Femur (tissue), 1 donor: ENCODE data around the gene ERC1.
"Not testable (repeated sequence)": the region's sequence is repeated elsewhere in the genome, so short reads cannot be mapped to it uniquely, and the experiment has no call there.

Experiments
- DNase-seq: peaks from one replicate; pipeline ENCODE4 v3.0.0-alpha.2; 2017

The ERC1 gene

GRCh38 chr12:1329784-1330476, 338.9 kb downstream of the ERC1 start:
- DNase-seq = no peak

DNA sequence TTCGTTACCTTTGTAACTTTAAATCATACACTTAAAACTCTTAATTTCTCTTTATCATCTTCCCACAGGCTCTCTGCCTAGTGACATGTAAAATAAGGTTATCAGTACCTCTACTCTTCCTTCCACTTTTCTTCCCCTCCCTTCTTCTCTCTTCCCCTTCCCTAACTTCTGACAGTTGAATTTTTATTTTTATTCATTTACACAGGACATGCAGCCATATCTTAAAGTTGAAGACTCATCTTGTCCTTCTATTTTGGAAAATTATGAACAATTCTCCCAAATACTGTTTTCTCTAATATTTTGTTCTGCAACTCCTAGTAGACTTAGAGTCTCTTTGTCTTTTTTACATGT, 339.4 kb downstream of the ERC1 start:
- DNase-seq = no peak

GRCh38 chr12:1332327-1332726, 341.3 kb downstream of the ERC1 start:
- DNase-seq = no peak

- DNase-seq = no peak
Observed at GRCh38 chr12:1338483-1339177, 347.6 kb downstream of the ERC1 start.

DNA sequence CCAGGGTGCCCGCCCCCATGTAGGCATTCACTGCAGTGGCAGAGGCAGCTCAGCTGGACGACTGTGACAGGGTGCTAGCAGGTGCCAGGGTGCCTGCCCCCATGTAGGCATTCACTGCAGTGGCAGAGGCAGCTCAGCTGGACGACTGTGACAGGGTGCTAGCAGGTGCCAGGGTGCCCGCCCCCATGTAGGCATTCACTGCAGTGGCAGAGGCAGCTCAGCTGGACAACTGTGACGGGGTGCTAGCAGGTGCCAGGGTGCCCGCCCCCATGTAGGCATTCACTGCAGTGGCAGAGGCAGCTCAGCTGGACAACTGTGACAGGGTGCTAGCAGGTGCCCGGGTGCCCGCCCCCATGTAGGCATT, 348.1 kb downstream of the ERC1 start:
- not testable (repeated sequence) for DNase-seq

GRCh38 chr12:1339618-1340319, 348.7 kb downstream of the ERC1 start:
- DNase-seq = no peak

GRCh38 chr12:1341270-1341669, 350.2 kb downstream of the ERC1 start:
- DNase-seq = not testable (repeated sequence)

DNA sequence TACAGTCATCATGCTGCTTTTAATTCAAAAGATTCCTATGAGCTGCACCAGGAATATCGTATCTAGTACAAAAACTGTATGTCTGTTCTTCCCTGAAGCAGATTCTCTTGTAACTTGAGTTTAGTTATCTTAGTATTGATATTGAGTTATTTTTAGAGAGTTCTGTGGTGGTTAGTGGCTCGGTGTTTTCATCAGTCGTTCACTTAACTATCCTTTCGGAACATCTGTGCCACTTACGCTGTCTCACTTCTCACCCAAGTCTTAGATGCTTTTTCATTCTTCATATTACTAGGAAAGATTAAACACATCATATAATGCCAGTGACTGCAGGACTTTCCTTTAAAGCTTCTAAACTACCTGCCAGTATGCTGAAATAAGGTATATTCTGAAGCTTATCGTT, 352.4 kb downstream of the ERC1 start:
- DNase-seq = no peak

DNA sequence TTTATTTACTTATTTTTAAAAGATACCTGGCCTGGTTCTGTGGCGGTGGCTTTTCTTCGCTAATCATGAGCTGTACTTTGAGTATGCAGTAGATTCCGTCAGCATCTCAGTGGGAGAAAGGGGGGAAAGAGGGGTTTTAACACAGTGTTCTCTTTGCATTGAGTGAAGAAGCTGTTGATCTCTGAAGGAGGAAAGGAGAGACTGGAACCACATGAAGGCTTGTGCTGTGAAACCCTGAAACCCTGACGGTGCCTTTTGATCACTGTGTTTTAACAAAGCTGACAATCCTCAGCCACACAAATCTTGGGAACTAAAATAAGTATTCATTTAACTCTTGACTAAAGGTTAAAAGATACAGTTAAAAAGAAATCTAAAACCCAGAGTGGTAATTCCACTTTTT, 353.2 kb downstream of the ERC1 start:
- DNase-seq = no peak

GRCh38 chr12:1346126-1346525, 355.1 kb downstream of the ERC1 start:
- DNase-seq = no peak

DNA sequence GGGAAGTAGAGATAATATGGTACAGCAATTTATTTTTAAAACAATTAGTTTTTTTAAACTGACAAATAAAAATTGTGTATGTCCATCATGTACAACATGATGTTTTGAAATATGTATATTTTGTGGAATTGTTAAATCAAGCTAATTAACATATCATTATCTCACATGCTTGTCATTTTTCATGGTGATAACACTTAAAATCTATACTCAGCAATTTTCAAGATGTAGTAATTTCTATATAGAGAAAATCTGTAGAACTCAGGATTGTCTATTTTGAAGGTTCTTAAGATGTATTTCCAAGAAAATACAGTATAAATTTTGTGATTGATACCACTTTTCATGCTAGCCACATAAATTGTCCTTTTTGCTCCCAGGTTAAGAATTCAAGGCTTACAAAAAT, 356.3 kb downstream of the ERC1 start:
- no peak for DNase-seq

- DNase-seq = no peak
Observed at GRCh38 chr12:1348606-1349005, 357.6 kb downstream of the ERC1 start.

DNA sequence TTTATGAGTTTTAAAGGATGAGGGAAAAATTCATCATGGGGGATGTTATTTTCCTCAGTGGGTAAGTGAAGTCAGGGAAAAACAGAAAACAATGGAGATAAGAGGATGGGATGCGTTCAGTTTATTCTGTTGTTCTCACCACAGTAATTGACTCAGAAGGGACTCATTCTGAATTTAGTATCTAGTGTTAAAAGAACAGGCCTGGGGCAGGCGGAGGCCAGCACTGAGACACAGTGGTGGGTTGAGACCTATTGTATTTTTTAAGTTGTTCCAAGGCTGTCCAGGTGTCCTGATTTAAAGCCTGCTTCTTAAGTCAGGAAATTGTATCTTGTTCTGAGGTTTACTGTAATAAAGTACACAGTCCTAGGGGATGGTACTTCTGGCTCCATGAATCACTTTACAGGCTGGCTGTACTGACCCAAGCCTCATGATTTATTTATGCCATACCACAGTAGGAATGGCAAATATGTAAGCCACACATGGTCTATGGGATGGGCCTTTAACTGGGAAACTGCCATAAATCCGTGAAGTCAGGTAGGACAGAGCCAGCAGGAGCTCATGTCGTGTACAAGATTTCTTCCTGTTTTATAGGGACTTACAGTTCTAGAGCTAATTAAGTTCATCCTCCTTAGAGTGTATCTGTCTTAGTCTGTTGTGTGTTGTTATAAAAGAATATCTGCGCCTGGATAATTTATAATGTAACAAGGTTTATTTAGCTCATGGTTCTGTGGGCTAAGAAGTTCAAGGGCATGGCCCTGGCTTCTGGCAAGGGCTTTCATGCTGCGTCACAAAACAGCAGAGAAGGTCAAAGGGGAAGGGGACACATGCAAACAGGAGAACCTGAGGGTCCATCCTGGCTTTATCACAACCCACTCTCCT, 359.3 kb downstream of the ERC1 start:
- DNase-seq = no peak

- DNase-seq = no peak
Observed at GRCh38 chr12:1350934-1351240, 359.9 kb downstream of the ERC1 start.

GRCh38 chr12:1351926-1352325, 360.9 kb downstream of the ERC1 start:
- DNase-seq = no peak

- no peak for DNase-seq
Observed at GRCh38 chr12:1353451-1353850, 362.4 kb downstream of the ERC1 start.

DNA sequence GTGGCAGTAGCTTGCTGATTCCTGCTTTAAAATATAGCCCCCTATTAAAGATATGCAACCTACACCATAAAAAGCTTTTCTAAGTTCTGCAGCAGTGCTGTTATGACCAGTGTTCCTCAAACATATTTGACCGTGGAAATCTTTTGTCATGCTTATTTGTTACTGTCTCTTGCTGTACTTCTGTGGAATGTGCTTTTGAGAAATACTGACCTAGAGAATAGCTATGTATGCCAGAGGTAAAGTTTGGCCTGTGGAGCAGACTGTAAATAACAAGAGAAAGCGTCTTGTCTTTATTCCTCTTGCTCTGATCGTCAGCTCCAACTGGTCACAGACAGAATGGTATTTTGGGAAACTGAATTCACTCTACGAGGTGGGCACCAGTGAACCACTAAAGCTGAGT, 364.4 kb downstream of the ERC1 start:
- no peak for DNase-seq

DNA sequence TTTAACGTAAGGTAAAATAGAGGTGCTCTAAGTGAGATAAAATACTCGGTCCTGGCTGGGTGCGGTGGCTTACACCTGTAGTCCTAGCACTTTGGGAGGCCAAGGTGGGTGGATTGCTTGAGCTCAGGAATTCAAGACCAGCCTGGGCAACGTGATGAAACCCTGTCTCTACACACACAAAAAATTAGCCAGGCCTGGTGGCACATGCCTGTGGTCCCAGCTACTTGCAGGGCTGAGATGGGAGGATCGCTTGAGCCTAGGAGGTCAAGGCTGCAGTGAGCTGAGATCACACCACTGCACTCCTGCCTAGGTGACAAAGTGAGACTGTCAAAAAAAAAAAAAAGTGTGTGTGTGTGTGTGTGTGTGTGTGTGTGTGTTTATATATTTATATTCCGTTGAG, 364.8 kb downstream of the ERC1 start:
- DNase-seq = not testable (repeated sequence)

DNA sequence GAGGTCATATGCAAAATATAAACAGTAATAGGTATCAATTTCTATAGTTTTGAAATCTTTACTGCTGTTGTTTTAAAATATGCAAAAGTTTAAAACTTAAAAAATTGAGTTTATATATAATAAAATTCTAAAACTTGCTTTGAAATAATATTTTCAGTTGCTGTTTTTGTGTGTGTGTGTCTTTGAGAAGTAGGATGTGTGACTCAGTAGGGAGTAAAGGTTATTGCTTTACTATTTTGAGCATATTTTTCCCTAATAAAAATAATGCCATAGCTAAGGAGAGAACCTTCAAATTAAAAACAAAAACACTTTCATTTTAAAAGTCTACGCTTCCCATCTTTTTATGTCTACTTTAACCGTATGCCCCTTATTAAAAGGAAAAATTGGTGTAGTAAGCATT, 365.3 kb downstream of the ERC1 start:
- no peak for DNase-seq

GRCh38 chr12:1357171-1357570, 366.1 kb downstream of the ERC1 start:
- DNase-seq = no peak

GRCh38 chr12:1357711-1358110, 366.7 kb downstream of the ERC1 start:
- no peak for DNase-seq

DNA sequence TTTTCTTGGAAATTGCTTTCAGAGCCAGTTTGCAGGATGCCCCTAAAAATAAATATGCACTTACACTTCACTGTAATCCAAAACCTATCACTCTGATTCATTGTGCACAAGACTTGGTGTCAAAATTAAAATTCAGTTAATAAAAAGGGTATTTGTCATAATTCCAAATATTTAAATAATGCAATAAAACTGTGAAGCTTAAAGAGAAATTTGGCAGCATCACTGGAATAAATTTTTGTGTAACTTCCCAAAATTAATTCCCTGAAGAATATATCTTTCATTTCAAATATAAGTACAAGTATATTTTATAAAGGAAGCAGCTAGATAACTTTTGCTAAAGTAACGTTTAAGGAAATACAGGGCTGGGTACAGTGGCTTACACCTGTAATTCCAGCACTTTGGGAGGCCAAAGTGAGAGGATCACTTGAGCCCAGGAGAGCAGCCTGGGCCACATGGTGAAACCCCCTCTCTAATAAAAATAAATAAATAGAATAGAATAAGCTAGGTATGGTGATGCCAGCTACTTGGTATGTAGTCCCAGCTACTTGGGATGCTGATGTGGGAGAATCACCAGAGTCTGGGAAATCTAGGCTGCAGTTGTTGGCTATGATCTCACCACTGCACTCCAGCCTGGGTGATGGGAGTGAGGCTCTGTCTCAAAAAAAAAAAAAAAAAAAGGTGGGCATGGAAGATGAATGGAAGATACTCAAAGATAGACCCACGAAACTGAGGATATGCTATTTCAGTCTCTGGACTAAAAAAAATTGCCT, 369.6 kb downstream of the ERC1 start:
- DNase-seq = no peak
